ENCODE data around the gene ABCB6.
A peak's percentile ranks its signal among the peaks of the same experiment; 100 is the strongest.

GRCh38 chr2:219218732-219219701 is at the start of gene ABCB6:
- no peak for TF ChIP-seq CTCF (IDR thresholded peaks at IDR 0.05)
- peak in 2 of 4 donors; percentile 20 to 74 for TF ChIP-seq POLR2A (IDR thresholded peaks at IDR 0.05)
